ENCODE measurements around the gene CLEC18C.
"Not testable (repeated sequence)": the region's sequence is repeated elsewhere in the genome, so short reads cannot be mapped to it uniquely, and the experiment has no call there.

DNA sequence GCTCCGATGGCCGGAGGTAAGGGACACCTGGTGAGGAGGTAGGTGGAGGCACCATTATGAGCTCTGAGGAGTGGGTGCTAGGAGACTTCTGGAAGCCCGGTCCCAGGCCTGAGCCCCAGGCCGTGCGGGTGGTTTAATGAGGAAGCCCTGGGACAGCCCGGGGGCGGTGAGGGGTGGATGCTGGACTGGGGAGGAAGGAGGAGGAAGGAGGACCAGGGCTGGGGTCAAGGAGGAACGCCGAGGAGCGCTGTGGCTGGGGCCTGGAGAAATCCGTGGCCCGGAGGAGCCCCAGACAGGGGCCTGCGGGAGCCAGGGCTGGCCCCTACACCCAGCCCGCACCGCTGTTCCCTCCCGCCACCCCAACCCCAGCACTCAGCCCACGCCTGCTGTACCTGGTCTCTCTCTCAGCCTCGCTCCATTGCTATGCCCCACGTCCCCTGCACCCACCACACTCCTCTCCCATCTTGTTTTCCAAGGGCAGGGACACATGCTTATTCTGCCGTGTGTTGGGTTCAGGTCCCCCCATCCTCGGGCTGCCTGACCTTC, 873 bp downstream of the CLEC18C start:
- not testable (repeated sequence) for TF ChIP-seq CTCF (IDR thresholded peaks at IDR 0.05; ENCODE audit: low read length); EZH2 (IDR thresholded peaks at IDR 0.05; ENCODE audit: borderline replicate concordance, low read length)

Data from OCI-LY1 (cell line).